ENCODE measurements around the gene C17orf107.

C17orf107 gene

DNA sequence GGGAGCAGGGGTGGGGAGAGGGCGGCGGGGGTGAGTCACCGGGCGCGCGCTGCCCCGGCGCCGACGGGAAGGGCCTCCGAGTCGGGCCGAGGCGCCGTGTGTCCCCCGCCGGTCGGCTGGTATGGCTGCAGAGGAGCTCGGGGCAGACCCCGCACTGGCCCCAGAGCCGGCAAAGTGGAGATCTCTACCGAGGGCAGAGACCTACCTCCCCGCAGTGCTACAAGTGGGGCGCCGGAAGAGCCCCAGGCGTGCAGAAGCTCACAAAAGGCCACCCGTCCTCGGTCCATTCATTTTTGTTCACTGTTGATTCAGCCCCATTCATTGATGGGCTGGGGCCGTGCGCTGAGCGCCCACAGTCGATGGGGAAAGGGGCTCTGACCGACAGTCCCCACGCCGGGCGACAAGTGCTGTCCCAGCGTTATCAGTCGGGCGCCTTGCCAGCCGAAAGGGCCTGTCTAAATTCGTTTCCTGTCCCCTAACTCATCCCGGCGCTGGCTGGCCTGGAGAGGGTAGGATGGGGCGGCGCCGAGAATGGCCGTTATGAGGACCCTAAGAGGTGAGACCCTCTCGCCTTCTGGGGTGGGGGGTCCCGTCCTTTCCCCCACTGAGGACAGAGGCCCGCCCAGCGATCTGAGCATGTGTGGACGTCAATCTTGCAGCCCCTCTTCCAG lies 50.9 kb downstream of the C17orf107 start:
- DNase-seq: peak; percentile 71

DNA sequence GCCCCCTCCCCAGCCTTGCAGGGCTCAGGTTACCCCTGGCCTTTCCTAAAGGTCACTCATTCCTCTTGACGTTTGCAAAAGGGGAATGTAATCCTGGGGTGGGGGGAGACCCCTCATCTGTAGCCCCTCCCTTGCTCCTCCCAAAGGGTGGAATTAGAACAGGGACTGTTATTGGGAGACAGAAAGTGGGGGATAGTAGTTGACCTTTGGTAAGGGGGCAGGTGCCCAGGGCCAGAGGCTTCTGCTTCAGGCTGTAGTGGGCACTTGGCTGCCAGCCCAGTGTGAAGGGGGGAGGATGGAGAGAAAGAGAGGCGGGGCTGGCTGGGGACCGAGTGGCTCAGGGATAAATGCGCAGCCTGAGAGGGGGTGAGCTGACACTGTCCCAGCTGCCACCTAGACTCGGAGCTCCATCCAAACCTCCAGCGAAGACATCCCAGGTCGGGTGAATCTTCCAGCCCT lies 51.4 kb downstream of the C17orf107 start, which contains the start of gene ENO3:
TSS of gene ENO3 (plus strand) at position 374 of the 459 bp plus-strand sequence. CDS start 711 bp downstream, outside the sequence.
- DNase-seq: peak; percentile 64

DNA sequence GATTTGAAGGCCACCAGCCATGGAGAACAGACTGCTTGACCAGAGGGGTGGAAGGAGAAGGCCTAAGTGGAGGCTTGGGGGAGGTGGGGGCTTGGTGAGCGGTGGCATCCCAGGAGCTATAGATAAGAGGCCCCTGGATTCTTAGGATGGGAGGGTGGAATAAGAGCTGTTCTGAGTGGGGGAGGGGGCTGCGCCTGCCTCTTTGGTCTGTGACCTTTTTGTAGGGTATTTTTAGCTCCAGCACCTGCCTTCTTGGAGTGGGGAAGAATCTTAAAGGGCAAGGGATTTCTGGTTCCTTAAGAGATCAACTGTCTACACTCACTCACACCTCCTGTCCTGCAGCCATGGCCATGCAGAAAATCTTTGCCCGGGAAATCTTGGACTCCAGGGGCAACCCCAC lies 52.1 kb downstream of the C17orf107 start:
- no peak for DNase-seq

Measured in DMS53 (cell line).